COR-L47 (cell line): ENCODE data around the gene ERCC5.

Experiments
- DNase-seq: peaks from one replicate; lab custom pipeline; 2025; lab: John Stamatoyannopoulos, UW

The ERCC5 gene

GRCh38 chr13:102845289-102845629 is 573 bp upstream of the ERCC5 start:
- no peak for DNase-seq

- DNase-seq, result no peak
Observed at GRCh38 chr13:102846261-102847015, 606 bp downstream of the ERCC5 start.

DNA sequence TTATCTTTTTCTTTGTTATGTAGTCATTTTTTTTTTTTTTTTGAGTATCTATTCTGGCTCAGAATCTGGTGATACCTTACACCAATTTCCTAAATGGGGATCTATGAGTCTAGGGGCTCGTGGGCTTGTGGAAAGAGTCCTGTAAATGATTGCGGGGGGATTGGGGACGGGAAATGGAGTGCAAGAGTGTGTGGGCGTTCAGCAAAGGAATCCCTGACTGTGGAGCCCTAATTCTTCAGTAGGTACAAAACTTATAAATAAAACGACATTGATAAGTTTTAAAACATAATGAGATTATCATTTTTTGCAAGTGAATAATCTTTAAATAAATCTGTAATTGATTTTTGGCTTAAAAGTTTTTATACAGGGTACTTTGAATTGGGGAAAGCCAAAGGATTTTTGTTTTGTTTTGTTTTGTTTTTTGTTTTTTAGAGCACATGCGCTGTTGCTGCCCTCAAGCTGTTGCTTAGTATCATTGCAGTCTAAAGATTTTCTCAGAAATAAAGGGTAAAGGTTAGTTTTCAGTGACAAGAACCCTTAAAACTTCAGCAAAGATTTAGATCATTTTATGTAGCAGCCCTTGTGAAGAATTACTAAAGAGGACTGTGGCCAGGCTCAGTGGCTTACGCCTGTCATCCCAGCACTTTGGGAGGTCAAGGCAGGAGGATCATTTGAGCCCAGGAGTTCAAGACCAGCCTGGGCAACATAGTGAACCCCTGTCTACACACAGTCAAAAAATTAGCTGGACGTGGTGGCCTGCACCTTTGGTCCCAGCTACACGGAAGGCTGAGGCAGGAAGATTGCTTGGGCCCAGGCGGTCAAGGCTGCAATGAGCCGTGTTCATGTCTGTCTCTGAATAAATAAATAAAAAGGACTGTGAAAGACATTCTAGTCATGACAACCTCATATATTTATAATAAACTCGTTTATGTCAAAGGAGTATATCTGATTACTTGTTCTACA is 1.7 kb downstream of the ERCC5 start:
- no peak for DNase-seq

- no peak for DNase-seq
Observed at GRCh38 chr13:102848956-102849355, 3.1 kb downstream of the ERCC5 start.

GRCh38 chr13:102852556-102852955 is 6.7 kb downstream of the ERCC5 start:
- no peak for DNase-seq

GRCh38 chr13:102854675-102855074 is 8.8 kb downstream of the ERCC5 start:
- no peak for DNase-seq

GRCh38 chr13:102856557-102856956 is 10.7 kb downstream of the ERCC5 start:
- no peak for DNase-seq

GRCh38 chr13:102862624-102863210 is 16.9 kb downstream of the ERCC5 start:
- DNase-seq, result no peak

- no peak for DNase-seq
Observed at GRCh38 chr13:102863590-102863989, 17.8 kb downstream of the ERCC5 start.

DNA sequence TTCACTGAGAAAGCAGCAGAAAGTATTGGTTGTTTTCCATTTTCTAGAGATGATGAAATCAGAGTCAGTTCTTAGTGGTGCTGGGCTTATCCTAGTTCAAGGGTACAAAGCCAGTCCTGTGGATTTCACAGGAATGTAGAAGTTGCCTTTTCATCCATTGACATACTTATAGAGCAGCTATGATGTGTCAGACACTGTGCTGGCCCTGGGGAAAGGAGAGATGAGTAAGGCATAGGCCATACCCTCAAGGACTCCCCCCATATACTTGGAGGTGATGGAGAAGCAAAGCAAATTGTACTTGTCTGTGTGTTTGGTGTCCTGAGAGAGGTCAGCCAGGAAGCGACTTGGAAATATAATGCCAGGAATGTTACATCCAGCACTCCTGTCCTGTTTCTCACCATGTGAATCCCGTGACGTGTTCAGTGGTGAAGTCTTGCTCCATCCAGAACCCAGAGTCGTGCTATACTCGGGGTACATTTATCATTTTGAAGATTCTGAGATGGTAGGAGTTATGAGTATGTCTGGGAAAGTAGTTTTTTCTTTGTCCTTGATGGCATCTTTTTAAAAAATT is 22.6 kb downstream of the ERCC5 start:
- no peak for DNase-seq

DNA sequence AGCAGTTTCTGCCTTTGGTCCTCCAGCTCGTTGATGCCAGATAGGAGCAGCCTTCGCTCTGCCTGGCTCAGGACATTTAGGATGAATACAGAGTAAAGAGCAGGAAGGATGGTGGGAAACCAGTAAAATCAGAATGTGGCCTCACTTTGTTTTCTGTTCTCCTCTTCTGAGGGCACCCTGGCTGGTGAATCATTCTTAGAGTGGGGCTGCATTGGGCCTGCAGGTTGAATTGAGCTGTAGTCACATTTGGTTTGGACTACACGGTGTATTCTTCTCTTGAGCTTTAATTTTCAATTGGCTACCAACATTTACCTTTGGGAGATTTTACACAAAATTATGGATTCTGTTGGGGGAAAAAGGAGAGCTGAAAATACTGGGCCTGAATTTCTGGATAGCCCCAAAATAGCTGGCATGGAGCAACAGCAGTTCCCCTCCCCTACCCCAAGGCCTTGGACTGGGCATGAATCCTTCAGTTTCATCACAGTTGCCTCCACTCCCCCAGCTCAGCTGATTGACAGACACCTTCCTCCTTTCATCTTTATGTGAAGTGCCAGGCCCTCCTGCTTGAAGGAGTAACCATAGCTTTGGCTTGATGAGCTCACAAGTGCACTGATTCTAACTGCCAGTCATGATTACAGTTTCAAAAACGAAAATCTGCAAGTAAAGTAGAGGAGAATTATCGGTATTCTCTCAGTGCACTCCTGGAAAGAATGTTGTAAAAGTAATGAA is 24.3 kb downstream of the ERCC5 start:
- no peak for DNase-seq

DNA sequence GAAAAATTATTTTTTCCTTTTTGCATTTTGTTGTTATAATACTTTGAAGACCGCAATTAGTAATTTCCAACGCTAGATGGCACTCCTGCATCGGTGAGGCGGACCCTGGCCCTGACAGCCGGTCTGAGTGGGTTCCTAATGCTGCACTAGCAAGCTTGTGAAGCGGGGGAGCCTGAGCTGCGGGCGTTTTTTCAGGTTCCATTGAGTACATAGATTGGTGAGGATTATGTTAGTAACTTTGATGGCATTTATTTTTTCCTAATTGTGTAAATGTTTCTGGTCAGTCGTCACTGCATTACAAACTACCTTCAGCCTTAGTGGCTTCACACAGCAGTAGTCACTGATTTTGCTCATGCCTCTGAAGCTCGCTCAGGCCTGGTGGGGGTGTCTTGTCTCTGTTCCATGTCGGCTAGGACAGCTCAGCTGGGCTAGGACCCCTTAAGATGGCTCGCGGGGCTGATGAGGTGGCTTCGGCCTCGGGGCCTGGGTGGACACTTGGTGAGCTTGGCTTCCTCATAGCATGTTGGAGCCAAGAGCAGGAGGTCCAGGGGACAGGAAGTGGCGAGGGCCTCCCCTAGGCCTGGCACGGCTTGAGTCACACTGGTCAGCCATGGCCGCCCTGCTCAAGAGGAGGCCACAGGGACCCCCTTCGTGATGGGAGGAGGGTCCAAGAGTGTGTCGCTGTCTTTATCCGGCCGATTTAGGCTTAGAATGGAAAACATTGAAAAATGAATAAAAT is 25.0 kb downstream of the ERCC5 start:
- peak; percentile 67 for DNase-seq

GRCh38 chr13:102872131-102872530 is 26.3 kb downstream of the ERCC5 start:
- no peak for DNase-seq

DNA sequence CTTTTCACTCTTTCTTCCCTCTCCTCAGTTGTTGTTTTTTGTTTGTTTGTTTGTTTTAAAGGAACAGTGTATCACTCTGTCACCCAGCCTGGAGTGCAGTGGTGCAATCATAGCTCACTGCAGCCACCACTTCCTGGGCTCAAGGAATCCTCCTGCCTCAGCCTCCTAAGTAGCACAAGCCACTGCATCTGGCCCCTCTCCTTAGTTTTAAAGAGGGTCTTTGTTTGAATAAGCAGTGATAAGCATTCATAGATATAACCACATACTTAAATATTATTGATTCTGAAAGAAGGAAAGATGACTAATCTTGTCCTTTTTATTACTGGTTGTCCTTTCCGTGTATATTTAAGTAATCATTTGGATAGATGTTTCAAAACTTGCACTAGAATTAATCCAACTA is 26.7 kb downstream of the ERCC5 start:
- no peak for DNase-seq

DNA sequence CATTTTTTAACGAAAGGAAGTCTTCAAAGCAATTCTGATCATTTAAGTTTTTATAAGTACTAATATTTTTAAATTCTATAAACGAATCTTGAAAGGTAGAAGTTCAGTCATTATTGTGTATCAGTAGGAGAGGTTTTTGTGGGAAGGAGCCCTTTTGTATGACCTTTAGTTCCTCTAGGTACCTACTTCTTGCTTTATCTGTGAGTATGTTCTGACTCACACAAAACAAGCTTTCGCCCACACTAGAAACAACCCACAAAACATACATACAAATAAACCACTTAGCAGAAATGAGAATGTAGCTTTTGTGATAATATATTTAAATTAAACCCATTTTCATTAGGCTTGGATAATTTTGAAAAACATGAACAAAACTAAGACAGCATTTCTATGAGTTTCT is 27.8 kb downstream of the ERCC5 start:
- no peak for DNase-seq

DNA sequence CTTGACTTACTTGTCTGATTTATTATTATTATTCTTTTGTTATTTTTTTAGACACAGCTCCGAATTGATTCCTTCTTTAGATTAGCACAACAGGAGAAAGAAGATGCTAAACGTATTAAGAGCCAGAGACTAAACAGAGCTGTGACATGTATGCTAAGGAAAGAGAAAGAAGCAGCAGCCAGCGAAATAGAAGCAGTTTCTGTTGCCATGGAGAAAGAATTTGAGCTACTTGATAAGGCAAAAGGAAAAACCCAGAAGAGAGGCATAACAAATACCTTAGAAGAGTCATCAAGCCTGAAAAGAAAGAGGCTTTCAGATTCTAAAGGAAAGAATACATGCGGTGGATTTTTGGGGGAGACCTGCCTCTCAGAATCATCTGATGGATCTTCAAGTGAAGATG is 29.4 kb downstream of the ERCC5 start:
- DNase-seq, result no peak

DNA sequence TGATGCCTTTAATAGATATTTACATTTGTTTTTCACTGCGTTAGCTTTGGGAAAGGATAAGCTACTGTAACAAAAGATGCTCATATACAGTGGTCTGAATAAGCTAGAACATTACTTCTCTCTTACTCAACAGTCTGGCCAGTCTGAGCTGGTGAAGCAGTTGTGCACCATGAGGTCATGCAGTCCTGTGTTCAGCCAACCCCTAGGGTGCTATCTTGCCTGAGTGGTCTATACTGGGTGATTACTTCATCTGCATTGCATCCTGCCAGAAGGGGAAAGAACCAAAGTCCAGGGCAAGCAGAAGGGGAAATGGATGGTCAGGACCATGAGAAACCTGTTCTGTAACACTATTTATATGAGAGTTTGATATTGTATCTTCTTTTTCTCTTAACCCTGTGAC is 31.5 kb downstream of the ERCC5 start:
- no peak for DNase-seq

DNA sequence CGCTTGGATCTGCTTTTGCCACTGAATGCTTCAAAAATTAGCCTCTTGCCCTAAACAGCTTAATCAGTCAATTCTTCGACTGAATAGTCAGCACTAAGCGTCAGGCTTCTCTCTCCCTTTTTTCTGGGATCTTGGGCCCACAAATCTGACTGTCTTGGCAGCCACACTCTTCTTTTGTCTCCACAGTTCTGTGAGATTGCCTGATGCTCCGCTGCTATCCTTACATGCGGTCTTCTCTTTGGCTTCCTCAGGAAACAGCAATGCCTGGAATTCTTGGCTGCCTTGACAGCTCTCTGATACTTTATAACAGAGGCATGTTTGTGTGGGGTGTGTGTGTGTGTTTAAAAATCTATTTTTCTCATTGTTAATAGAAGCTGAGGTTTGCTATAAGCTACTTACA is 32.6 kb downstream of the ERCC5 start:
- no peak for DNase-seq

DNA sequence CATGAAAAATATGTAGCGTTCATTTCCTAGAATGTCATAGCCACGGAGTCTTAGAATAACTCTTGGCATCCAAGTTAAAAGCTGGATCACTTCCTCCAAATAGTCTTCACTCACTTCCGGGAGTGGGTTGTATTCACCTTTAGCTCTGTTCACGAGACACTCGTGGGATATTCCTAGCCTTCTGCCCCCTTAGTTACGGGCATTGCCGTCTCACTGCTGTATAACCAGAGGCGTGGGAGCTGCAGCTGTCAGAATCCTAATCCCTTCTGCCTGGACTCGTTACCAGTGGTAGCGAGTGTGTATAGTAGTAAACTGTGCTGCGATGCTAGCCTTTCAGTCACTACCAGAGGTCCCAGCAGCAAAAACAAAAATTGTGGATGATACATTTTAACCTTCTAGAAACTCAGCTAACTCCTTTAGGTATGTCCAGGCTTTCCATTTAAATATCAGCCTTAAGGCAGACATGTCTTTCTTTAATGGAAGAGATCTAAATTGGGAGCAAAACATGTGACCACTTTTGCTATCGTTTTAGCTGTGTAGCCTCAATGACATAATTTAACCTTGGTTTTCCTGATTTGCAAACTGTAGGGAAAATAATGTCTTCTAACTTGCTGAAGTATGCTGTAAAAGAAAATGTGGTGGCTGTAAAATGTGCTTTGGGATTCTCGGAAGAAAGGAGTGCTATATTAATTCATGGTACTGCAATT is 34.1 kb downstream of the ERCC5 start:
- DNase-seq, result no peak
